Activated B cell treated with CpG ODN at 0.5 μM for 24 hours (primary cell): ENCODE measurements around the gene NPAS1. TPM values are rescaled to one million over a fixed set of nuclear protein-coding genes. Genes with fewer than 3 reads are reported as not detected.

ENCODE experiments used
- ATAC-seq: fragments of 200-7000 bp; cut with Tn5 transposase; one replicate; pipeline ENCODE4 v1.10.0; 2021; ENCODE audit warnings: low read depth, mild to moderate bottlenecking, moderate library complexity
- CTCF ChIA-PET: fragments of 350-600 bp; sonication (Branson Sonifier 250); formaldehyde crosslinking; loops from one replicate; lab custom pipeline; 2021; ENCODE audit warnings: antibody characterized with exemption; lab: Charles Lee
- POLR2A ChIA-PET: fragments of 350-600 bp; sonication (Branson Sonifier 250); formaldehyde crosslinking; loops from one replicate; lab custom pipeline; 2021; ENCODE audit warnings: antibody characterized with exemption; lab: Charles Lee
- DNase-seq: peaks from one replicate; pipeline ENCODE4 v3.0.0; 2022
- H3K27ac Mint-ChIP-seq: one replicate; pipeline ENCODE4 v1.8.0; 2020; ENCODE audit warnings: mixed read lengths
- H3K27me3 Mint-ChIP-seq: one replicate; pipeline ENCODE4 v1.8.0; 2021; ENCODE audit warnings: mixed read lengths
- H3K36me3 Mint-ChIP-seq: one replicate; pipeline ENCODE4 v1.8.0; 2021; ENCODE audit warnings: low read depth, mixed read lengths
- H3K4me1 Mint-ChIP-seq: one replicate; pipeline ENCODE4 v1.8.0; 2021; ENCODE audit warnings: mixed read lengths
- H3K4me3 Mint-ChIP-seq: one replicate; pipeline ENCODE4 v1.8.0; 2020; ENCODE audit warnings: mild to moderate bottlenecking, mixed read lengths
- H3K9me3 Mint-ChIP-seq: one replicate; pipeline ENCODE4 v1.8.0; 2020; ENCODE audit warnings: mixed read lengths
- CTCF ChIP-seq: fragments of 200-600 bp; IDR thresholded peaks from one replicate; pipeline ENCODE4 v1.8.0; 2022; ENCODE audit warnings: antibody characterized with exemption, mild to moderate bottlenecking
- intact Hi-C: fragments of 100-400 bp; cut with micrococcal nuclease; formaldehyde crosslinking; loops from one replicate; pipeline ENCODE4 v1.15.1; 2024
- total RNA-seq: library from RNA; stranded (reverse); gene quantifications from 2 replicates; pipeline ENCODE4 v1.2.3, GENCODE V29; 2022

Gene NPAS1
- total RNA-seq, 1 donor from 2014 or later = 0.40 TPM

- ATAC-seq = no peak
- TF ChIP-seq CTCF = no peak
- Mint-ChIP-seq H3K27me3 (peaks cover 22% of the 10 kb centered on the region), H3K27ac (no peak overlapping the region), H3K9me3 (no peaks in the 10 kb centered on the region), H3K4me1 (peaks cover 16% of the 10 kb centered on the region), H3K36me3 (no peaks in the 10 kb centered on the region), H3K4me3 (no peak overlapping the region)
- ChIA-PET CTCF (no interaction called here), POLR2A (interaction anchor here (0.6 to 1.0 kb wide), 2 partner anchors 191 to 222 kb away, joined by 3 to 5 read pairs; no protein-coding TSS in a partner anchor)
- intact Hi-C loops = no loop called here
- no peak for DNase-seq
These were observed 714 bp upstream of the NPAS1 start for GRCh38 chr19:47018923-47019322.

GRCh38 chr19:47020132-47020805, 632 bp downstream of the NPAS1 start:
- DNase-seq (no peak), ATAC-seq (peak; percentile 34)
- peaks cover 27% of the 10 kb centered on the region for H3K27me3 Mint-ChIP-seq
- CTCF ChIA-PET = no interaction called here
- no peaks in the 10 kb centered on the region for H3K36me3 Mint-ChIP-seq
- TF ChIP-seq CTCF = no peak
- no peaks in the 10 kb centered on the region for H3K9me3 Mint-ChIP-seq
- POLR2A ChIA-PET = interaction anchor here (0.6 kb wide), 2 partner anchors 17 to 111 kb away, joined by 5 to 6 read pairs; no protein-coding TSS in a partner anchor
- intact Hi-C loops = no loop called here
- H3K4me3 Mint-ChIP-seq = no peak overlapping the region
- no peak overlapping the region for H3K27ac Mint-ChIP-seq
- peaks cover 16% of the 10 kb centered on the region for H3K4me1 Mint-ChIP-seq

- Mint-ChIP-seq H3K9me3 (peaks cover under 1% of the 10 kb centered on the region), H3K4me3 (peak overlapping the region; percentile 57), H3K27ac (no peak overlapping the region), H3K4me1 (peaks cover 16% of the 10 kb centered on the region), H3K27me3 (peaks cover 30% of the 10 kb centered on the region), H3K36me3 (no peaks in the 10 kb centered on the region)
- intact Hi-C loops = no loop called here
- DNase-seq (no peak), ATAC-seq (no peak)
- ChIA-PET CTCF (interaction anchor here (3.1 kb wide), 1 partner anchor 8 kb away, joined by 15 read pairs; no protein-coding TSS in a partner anchor), POLR2A (no interaction called here)
- no peak for TF ChIP-seq CTCF
These were observed 1.4 kb downstream of the NPAS1 start for GRCh38 chr19:47020992-47021496.

GRCh38 chr19:47021536-47022139, 2.0 kb downstream of the NPAS1 start:
- peaks cover 36% of the 10 kb centered on the region for H3K27me3 Mint-ChIP-seq

More at GRCh38 chr19:47021536-47022139, 2.0 kb downstream of the NPAS1 start:
- ATAC-seq (no peak), DNase-seq (no peak)
- ChIA-PET CTCF (interaction anchor here (3.1 kb wide), 1 partner anchor 8 kb away, joined by 15 read pairs; no protein-coding TSS in a partner anchor), POLR2A (interaction anchor here (0.8 kb wide), 1 partner anchor 41 kb away, joined by 3 read pairs; no protein-coding TSS in a partner anchor)
- Mint-ChIP-seq H3K36me3 (no peaks in the 10 kb centered on the region), H3K4me3 (peak overlapping the region; percentile 57), H3K9me3 (peaks cover 3% of the 10 kb centered on the region), H3K4me1 (peaks cover 16% of the 10 kb centered on the region), H3K27ac (no peak overlapping the region)
- no peak for TF ChIP-seq CTCF
- intact Hi-C loops = no loop called here
